ENCODE data around the gene CEACAM19.
"Not testable (repeated sequence)": the region's sequence is repeated elsewhere in the genome, so short reads cannot be mapped to it uniquely, and the experiment has no call there.

The CEACAM19 gene, protein sequence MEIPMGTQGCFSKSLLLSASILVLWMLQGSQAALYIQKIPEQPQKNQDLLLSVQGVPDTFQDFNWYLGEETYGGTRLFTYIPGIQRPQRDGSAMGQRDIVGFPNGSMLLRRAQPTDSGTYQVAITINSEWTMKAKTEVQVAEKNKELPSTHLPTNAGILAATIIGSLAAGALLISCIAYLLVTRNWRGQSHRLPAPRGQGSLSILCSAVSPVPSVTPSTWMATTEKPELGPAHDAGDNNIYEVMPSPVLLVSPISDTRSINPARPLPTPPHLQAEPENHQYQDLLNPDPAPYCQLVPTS

DNA sequence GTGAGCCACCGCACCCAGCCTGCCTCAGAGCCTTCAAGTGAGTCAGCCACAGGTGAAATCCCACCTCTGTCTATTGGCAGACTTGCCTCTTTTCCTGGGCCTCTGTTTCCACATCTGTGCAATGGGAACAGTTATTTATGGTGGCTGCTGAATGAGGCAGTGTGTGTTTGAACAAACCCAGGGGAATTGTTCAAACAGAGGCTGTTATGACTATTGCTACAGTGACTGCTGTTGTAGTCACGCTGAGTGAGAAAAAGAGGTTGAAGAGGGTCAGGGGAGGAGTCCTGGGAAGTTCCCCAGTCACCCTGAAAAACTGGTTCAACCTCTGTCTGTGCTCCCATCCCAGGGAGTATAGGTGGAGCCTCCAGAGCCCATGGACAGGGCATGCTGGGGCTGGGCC is at the start of gene CEACAM19:
Gene CEACAM19 (plus strand): TSS at position 83 of the 400 bp plus-strand sequence. CDS start 450 bp downstream, outside the sequence.
- no peak for DNase-seq (ENCODE audit: extremely low spot score)
- POLR2A ChIA-PET = no interaction called here
- TF ChIP-seq, protein P1, sequence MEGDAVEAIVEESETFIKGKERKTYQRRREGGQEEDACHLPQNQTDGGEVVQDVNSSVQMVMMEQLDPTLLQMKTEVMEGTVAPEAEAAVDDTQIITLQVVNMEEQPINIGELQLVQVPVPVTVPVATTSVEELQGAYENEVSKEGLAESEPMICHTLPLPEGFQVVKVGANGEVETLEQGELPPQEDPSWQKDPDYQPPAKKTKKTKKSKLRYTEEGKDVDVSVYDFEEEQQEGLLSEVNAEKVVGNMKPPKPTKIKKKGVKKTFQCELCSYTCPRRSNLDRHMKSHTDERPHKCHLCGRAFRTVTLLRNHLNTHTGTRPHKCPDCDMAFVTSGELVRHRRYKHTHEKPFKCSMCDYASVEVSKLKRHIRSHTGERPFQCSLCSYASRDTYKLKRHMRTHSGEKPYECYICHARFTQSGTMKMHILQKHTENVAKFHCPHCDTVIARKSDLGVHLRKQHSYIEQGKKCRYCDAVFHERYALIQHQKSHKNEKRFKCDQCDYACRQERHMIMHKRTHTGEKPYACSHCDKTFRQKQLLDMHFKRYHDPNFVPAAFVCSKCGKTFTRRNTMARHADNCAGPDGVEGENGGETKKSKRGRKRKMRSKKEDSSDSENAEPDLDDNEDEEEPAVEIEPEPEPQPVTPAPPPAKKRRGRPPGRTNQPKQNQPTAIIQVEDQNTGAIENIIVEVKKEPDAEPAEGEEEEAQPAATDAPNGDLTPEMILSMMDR (IDR thresholded peaks at IDR 0.05; ENCODE audit: control extremely low read depth, extremely low read depth, low read depth, missing control alignments) = no peak
- CTCF ChIA-PET = interaction anchor here (1.1 to 1.4 kb wide), 3 partner anchors 15 to 52 kb away, joined by 3 to 4 read pairs (median 3); no protein-coding TSS in a partner anchor

DNA sequence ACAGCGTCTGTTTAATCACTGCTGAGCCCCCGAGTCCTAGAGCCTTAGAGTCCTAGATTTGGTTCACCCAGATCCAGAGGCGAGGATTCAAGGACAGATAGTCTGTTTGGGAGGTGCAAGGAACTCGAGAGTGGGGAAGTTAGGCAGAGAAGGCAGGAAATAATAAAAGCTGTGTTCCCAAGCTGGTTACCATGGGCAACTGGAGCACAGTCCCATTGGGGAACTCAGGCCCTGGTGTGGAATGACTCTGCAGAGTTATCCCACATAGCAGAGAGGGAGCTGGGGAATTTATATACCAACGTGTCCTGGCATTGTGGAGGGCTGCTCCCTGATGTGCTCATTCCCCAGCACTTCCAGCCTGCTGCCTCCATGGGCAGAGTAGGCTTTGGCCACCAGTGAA is 48.2 kb upstream of the CEACAM19 start:
- TF ChIP-seq, protein P1 (IDR thresholded peaks at IDR 0.05; ENCODE audit: control extremely low read depth, extremely low read depth, low read depth, missing control alignments) = no peak
- ChIA-PET CTCF (no interaction called here), POLR2A (no interaction called here)
- DNase-seq (ENCODE audit: extremely low spot score) = no peak

DNA sequence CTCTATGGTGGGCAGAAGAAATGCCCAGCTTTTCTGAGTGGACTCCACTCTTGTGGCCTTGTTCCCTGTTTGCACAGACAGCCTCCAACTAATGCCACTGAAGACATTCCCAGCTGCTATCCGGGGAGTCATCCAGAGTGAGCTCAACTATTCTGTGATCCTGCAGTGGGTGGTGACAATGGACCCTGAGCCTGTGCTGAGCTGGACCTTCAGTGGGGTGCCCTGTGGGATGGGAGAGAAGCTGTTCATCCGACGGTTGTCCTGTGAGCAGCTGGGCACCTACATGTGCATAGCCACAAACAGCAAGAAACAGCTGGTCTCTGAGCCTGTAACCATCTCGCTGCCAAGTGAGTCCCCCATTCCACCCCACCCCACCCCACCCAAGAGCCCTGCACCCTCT is 47.7 kb upstream of the CEACAM19 start:
- CTCF ChIA-PET = no interaction called here
- TF ChIP-seq, protein P1 (IDR thresholded peaks at IDR 0.05; ENCODE audit: control extremely low read depth, extremely low read depth, low read depth, missing control alignments) = no peak
- POLR2A ChIA-PET = no interaction called here
- DNase-seq (ENCODE audit: extremely low spot score) = no peak

DNA sequence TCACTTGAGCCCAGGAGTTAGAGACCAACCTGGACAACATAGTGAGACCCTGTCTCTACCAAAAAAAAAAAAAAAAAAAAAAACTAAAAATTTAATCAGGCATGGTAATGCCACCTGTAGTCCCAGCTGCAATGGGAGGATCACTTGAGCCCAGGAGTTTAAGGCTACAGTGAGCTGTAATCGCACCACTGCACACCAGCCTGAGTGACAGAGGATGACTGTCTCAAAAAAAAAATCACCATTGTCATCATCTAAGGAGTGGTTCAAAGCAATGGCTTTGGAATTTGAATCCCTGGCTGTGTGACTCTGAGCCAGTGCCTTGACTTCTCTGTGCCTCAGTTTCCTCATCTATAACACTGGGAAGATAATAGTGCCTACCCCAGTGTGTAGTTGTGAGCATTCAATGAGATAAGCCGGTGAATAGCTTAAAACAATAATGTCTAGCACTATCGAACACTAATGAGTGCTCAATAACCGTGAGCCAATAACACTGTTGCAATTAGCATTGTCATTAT is 46.4 kb upstream of the CEACAM19 start:
- ChIA-PET POLR2A (no interaction called here), CTCF (interaction anchor here (1.4 to 1.7 kb wide), 2 partner anchors 9 to 54 kb away, joined by 3 to 5 read pairs; no protein-coding TSS in a partner anchor)
- TF ChIP-seq, protein P1 (IDR thresholded peaks at IDR 0.05; ENCODE audit: control extremely low read depth, extremely low read depth, low read depth, missing control alignments) = no peak
- no peak for DNase-seq (ENCODE audit: extremely low spot score)

DNA sequence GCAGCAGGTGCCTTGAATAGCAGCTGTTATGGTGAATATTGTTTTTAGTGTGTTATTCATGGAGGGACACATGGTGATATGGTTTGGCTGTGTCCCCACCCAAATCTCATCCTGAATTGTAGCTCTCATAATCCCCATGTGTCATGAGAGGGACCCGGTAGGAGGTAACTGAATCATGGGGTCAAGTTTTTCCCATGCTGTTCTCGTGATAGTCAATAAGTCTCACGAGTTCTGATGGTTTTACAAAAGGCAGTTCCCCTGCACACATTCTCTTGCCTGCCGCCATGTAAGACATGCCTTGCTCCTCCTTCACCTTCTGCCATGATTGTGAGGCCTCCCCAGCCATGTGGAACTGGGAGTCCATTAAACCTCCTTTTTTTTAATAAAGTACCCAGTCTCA is 45.6 kb upstream of the CEACAM19 start:
- DNase-seq (ENCODE audit: extremely low spot score); POLR2A ChIA-PET: not testable (repeated sequence)
- CTCF ChIA-PET = interaction anchor here (1.1 to 1.7 kb wide), 3 partner anchors 8 to 54 kb away, joined by 3 to 5 read pairs (median 3); no protein-coding TSS in a partner anchor

DNA sequence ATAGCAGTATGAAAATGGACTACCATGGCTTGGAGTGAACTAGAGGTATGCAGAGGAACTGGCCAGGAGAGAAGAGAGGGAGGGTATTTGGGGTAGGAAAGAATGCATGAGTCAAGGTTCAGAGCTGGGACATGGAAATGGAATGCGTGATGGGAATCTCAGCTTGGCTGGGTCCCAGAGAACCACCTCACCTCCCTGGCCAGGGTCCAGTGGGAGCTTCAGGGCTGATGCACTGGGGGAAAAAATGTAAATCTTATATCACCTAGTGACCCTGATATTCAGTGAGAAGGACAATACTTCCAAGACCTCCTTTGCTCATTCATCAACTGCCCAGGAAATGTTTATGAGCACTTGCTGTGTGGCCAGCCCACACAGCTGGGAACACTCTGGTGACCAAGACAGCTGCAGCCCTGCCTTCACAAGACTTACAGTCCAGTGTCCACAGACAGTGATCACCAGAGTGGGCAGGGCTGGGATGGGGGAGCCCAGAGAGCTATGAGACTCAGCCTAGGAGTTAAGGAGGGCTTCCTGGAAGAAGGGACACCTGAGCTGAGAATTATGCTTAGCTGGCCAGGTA is 45.1 kb upstream of the CEACAM19 start:
- TF ChIP-seq, protein P1 (IDR thresholded peaks at IDR 0.05; ENCODE audit: control extremely low read depth, extremely low read depth, low read depth, missing control alignments) = no peak
- ChIA-PET POLR2A (no interaction called here), CTCF (interaction anchor here (1.0 to 1.7 kb wide), 4 partner anchors 8 to 55 kb away, joined by 3 to 5 read pairs (median 3); no protein-coding TSS in a partner anchor)
- DNase-seq (ENCODE audit: extremely low spot score) = no peak

DNA sequence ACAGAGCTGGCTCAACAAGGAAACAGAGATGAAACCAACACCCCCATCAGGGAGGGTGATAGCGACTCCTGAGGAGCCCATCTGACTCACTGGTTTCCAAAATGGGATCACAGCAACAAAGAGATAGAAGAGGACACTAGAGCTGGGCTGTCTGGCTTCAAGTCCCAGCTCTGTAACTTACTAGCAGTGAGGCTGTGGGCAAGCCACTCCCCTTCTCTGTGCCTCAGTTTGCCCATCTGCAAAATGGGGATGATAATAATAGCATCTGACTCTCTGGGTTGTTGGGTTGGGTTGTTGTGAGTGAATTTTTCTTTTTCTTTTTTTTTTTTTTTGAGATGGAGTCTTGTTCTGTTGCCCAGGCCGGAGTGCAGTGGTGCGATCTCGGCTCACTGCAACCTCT is 43.7 kb upstream of the CEACAM19 start:
- CTCF ChIA-PET = interaction anchor here (1.4 kb wide), 1 partner anchor 13 kb away, joined by 3 read pairs; no protein-coding TSS in a partner anchor
- no peak for DNase-seq (ENCODE audit: extremely low spot score)
- POLR2A ChIA-PET = no interaction called here
- TF ChIP-seq, protein P1 (IDR thresholded peaks at IDR 0.05; ENCODE audit: control extremely low read depth, extremely low read depth, low read depth, missing control alignments) = no peak

All from GM10248 (cell line).